Mesodermal cell (in vitro differentiated cells): Measurements from ENCODE around the gene GDAP2.

Experiments
- H3K27ac ChIP-seq: 2 replicates; pipeline ENCODE4 v1.7.0; 2013; ENCODE audit warnings: mild to moderate bottlenecking, low read depth, low read length, moderate library complexity; ENCODE audit not compliant: severe bottlenecking
- H3K36me3 ChIP-seq: 2 replicates; pipeline ENCODE4 v1.7.1; 2013; ENCODE audit warnings: mild to moderate bottlenecking, low read length, moderate library complexity; ENCODE audit not compliant: control insufficient read depth, insufficient read depth
- H3K4me1 ChIP-seq: one replicate; pipeline ENCODE4 v1.7.1; 2013; ENCODE audit warnings: mild to moderate bottlenecking, low read length; ENCODE audit not compliant: insufficient read depth, control insufficient read depth, poor library complexity, severe bottlenecking
- H3K4me3 ChIP-seq: 2 replicates; pipeline ENCODE4 v1.7.0; 2013; ENCODE audit warnings: low read length, control low read depth, mild to moderate bottlenecking; ENCODE audit not compliant: insufficient read depth, poor library complexity, severe bottlenecking; ENCODE audit errors: extremely low read depth
- H3K9me3 ChIP-seq: 2 replicates; pipeline ENCODE4 v1.7.1; 2013; ENCODE audit warnings: mild to moderate bottlenecking, low read length, moderate library complexity; ENCODE audit not compliant: control insufficient read depth
- WGBS, 2 experiments: methylation state at CpG; one replicate each; pipeline ENCODE4 v1.1.5; 2013; ENCODE audit warnings: missing lambda C conversion rate in 2 of 2; ENCODE audit not compliant: insufficient coverage in 2 of 2; 5-methylcytosine and 5-hydroxymethylcytosine counted together

The GDAP2 gene

DNA sequence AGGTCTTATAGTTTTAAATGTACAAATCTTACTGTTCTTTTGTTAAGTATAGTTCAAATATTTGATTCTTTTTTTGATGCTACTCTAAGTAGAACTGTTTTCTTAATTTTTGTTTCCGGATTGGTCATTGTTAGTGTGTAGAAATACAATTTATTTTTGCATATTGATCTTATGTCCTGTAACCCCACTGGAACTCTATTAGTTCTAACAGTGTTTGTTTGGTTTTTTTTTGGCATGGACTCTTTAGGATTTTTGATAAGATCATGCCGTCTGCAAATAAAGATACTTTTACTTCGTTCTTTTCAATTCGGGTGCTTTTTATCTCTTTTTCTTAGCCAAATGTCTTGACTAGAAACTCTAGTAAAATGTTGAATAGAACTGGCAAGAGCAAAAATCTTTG, 26.5 kb downstream of the GDAP2 start:
- H3K9me3 ChIP-seq = no peaks in the 10 kb centered on the region
- H3K4me1 ChIP-seq = no peaks in the 10 kb centered on the region
- no CpG with 5 or more reads among the region's 4 CpGs for WGBS, 2 experiments
- H3K36me3 ChIP-seq = peaks cover 53% of the 10 kb centered on the region
- no peak overlapping the region for H3K27ac ChIP-seq
- H3K4me3 ChIP-seq = no peak overlapping the region

DNA sequence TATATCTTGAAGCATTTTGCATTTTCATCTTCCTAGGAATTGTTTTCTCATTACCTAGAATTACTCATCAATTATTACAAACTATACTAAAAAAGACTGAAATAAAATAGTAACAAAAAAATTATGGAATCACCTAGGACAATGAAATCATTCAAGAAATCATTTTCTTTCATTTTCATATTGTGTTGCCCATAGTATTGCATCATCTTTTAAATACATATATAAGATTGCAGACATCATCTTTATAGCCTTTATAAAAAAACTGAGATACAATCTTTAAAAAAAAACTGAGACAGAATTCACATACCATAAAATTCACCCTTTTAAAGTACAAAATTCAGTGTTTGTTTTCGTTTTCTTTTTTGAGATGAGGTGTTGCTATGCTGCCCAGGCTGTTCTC, 29.6 kb downstream of the GDAP2 start:
- no CpG with 5 or more reads among the region's 1 CpG for WGBS, 2 experiments
- Histone ChIP-seq H3K27ac (no peak overlapping the region), H3K4me1 (no peaks in the 10 kb centered on the region), H3K36me3 (peaks cover 40% of the 10 kb centered on the region), H3K4me3 (no peak overlapping the region), H3K9me3 (no peaks in the 10 kb centered on the region)

DNA sequence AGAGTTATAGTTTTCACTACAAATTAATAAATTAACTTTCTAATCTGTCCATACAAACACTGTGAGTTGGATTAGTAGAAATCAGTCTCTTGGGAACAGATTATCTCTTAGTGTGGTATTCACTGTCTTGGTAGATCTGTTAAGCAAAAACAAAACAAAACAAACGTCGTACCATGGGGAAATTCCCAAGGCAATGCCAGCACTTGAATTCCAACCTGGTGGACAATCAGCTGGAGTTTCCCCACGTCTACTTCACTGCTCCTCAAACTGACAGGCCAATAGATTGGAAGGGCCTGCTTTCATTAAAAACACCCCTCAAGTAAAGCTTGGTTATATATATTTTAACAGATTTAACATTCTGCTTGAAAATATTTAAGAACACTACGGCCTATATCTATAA, 31.9 kb downstream of the GDAP2 start:
- Histone ChIP-seq H3K27ac (no peak overlapping the region), H3K4me1 (no peaks in the 10 kb centered on the region), H3K9me3 (no peaks in the 10 kb centered on the region), H3K4me3 (no peak overlapping the region), H3K36me3 (peaks cover 35% of the 10 kb centered on the region)
- 90 to 94% methylated on average over 2 of the region's 4 CpGs for WGBS, 2 experiments

DNA sequence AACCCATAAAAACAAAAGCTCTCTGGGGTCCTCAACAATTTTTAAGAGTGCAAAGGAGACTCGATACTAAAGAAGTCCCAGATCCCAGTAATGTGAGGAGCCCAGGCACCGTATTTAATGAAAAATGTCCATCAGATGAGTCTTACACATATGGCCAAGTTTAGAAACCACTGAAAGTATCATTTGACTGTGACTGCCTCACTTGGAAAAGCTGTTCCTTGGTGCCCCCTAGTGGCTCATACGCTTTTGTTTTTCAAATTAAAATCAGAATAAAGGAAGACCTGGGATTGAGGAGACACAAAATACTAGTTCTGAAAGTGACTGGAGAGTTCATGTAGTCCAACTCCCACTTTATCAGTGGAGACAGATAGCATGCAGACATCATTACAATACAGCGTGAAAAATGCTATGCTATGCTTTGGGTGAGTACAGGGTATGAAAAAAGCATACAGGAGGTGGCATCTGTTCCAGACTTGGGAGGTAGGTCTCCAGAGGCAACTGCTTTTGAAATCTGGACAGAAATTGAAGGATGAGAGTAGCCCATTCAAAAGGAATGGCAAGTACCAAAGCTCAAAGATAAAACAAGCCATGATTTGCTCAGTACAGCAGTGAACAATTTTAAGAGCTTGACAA, 33.8 kb downstream of the GDAP2 start:
- Histone ChIP-seq H3K27ac (no peak overlapping the region), H3K9me3 (no peaks in the 10 kb centered on the region), H3K36me3 (peaks cover 31% of the 10 kb centered on the region), H3K4me3 (no peak overlapping the region), H3K4me1 (no peaks in the 10 kb centered on the region)
- WGBS, 2 experiments = 20 to 25% methylated on average over 2 of the region's 4 CpGs

DNA sequence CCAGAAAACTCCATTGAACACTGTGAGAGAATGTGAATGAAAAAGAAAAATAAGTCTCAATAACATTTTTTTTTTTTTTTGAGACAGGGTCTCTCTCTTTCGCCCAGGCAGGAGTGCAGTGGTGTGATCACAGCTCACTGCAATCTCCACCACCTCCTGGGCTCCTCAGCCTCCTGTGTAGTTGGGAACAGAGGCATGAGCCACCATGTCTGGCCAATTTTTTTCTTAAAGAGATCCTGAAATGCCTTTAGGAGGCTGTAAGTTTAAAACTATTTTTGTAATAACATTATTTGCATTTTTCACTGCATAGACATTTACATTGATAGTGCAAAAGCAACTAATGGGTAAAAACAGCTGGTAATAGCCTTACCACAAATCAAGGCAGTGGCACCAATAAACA, 35.3 kb downstream of the GDAP2 start:
- Histone ChIP-seq H3K4me3 (no peak overlapping the region), H3K9me3 (no peaks in the 10 kb centered on the region), H3K4me1 (no peaks in the 10 kb centered on the region), H3K36me3 (peaks cover 27% of the 10 kb centered on the region), H3K27ac (no peak overlapping the region)
- WGBS, 2 experiments = no CpG with 5 or more reads among the region's 1 CpG

DNA sequence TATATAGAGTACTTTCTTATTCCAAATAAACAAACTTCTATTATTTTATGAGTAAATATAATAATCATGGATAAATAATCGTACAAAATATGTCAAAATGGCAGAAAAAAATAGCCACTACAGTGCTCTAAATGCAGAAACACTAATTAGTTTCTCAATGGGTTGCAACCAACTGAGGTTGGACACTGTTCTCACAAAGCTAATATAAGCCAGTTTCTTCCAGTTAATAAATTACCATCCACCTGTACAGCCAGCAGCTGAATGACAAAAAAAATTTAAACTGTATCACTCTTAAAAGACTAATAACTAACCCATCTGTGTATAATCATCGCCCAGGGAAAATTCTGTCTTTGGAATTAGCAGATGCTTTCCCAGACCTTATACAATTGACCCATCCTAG, 36.9 kb downstream of the GDAP2 start:
- H3K4me3 ChIP-seq = no peak overlapping the region
- 89% methylated on average over 1 of the region's 2 CpGs; no CpG with 5 or more reads in 1 of the 2 experiments for WGBS, 2 experiments
- H3K27ac ChIP-seq = no peak overlapping the region
- H3K4me1 ChIP-seq = no peaks in the 10 kb centered on the region
- H3K9me3 ChIP-seq = no peaks in the 10 kb centered on the region
- H3K36me3 ChIP-seq = peaks cover 15% of the 10 kb centered on the region

DNA sequence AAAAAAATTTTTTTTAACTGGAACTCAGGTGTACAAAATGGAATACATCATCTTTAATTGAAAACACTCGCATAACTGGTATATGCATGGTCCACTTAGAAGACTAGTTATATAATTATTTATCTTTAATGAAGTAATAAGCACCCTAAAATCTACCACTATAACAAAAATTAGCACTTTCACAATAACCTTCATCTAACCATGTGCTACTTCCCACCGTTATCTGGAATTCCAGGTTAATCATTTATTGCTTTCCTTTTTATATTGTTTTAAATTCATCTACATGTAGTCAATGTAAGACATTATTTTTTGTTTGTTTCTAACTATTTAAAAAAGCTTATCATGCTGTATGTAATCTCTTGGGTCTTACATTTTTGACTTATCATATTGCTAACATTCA, 39.0 kb downstream of the GDAP2 start:
- no CpG with 5 or more reads among the region's 2 CpGs for WGBS, 2 experiments
- Histone ChIP-seq H3K36me3 (peaks cover 4% of the 10 kb centered on the region), H3K4me1 (no peaks in the 10 kb centered on the region), H3K9me3 (no peaks in the 10 kb centered on the region), H3K27ac (no peak overlapping the region), H3K4me3 (no peak overlapping the region)

DNA sequence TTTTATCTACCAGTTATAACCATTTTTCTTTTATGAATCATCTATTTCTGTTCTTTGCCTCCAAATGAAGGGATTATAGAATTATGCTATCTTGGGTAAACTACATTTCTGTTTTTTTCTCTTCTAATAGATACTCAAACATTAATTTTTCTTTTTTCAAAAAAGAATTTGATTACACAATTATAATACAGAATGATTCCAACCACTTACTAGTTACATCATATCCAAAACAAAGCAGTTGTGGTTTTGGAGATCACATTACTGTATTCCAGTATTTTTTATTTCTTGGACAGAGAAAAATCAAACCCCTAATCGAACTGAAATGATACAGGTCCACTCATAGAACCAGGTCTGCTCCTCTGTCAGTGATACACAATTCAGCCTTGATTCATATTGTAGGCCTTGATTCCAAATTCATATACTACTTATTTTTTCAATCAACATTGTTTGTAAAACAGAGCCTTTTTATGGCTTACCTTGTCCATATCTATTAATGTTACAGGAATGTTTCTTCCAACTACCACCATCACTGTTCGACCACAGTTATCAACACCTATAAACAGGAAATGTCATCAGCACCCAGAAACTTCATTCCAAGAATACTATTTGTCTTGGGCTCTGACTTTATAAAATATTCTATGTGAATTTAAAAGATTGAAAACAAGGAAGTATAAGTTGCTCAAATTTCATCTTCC, 43.2 kb downstream of the GDAP2 start:
- no peaks in the 10 kb centered on the region for H3K4me1 ChIP-seq
- H3K9me3 ChIP-seq = no peaks in the 10 kb centered on the region
- H3K4me3 ChIP-seq = no peak overlapping the region
- 73 to 100% methylated on average over 1 of the region's 2 CpGs for WGBS, 2 experiments
- peaks cover 10% of the 10 kb centered on the region for H3K36me3 ChIP-seq
- H3K27ac ChIP-seq = no peak overlapping the region

DNA sequence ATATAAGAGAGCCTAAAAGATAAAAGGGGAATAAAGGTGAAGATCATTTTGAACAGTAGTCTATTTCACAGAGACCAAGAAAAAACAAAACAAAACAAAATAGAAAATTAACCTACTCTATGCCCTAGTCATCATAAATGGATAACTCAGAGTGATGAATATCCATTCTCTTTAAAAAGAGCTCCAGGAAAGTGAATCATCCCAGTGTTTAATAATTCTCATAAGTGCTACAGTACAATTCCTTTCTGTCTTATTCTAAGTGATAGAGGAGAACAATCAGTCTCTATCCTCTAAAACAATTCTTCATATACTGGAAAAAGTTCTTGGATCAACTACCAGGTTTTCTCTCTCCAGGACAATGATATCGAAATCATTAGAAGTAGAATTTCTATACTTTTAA, 45.8 kb downstream of the GDAP2 start:
- H3K4me1 ChIP-seq = no peaks in the 10 kb centered on the region
- no peaks in the 10 kb centered on the region for H3K9me3 ChIP-seq
- peaks cover 28% of the 10 kb centered on the region for H3K36me3 ChIP-seq
- no peak overlapping the region for H3K4me3 ChIP-seq
- no peak overlapping the region for H3K27ac ChIP-seq
- WGBS, 2 experiments = no CpG with 5 or more reads among the region's 1 CpG

DNA sequence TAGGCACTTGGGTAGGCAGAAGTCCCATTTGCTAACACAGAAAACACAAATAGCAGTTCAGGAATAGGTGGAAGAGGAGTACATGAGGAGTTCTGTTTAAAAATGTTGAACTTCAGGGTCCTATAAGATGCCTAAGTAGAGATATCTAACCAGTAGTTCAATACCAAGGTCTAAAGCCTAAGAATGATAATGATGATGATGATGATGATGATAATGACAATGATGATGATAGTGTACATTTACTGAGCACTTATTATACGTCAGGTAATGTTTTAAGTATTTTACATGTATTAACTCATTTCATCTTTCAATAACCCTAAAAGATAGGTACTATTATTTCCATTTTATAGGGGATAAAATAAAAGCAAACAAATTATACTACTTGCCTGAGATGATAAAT, 50.1 kb downstream of the GDAP2 start:
- Histone ChIP-seq H3K27ac (no peak overlapping the region), H3K9me3 (no peaks in the 10 kb centered on the region), H3K4me3 (no peak overlapping the region), H3K36me3 (peaks cover 60% of the 10 kb centered on the region), H3K4me1 (no peaks in the 10 kb centered on the region)
- WGBS, 2 experiments = no CpG with 5 or more reads among the region's 1 CpG

DNA sequence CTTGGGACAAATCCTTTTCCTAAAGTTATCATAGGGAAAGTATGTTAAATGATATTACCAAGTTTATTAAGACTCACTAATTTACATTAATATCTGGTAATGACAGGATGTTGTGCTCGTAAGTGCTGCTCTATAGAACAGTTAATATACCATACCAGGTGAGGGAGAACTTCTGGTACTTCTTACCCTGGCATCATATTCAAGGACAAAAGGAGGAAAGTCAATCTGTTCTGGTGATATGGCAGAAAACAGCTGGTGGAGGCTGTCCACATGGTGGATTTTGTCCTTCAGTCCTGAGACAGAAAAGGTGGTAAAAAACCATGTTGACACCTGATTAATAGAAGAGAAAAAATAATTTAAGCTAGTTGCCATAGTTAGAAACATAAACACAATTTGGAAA, 51.6 kb downstream of the GDAP2 start:
- Histone ChIP-seq H3K36me3 (peaks cover 58% of the 10 kb centered on the region), H3K9me3 (no peaks in the 10 kb centered on the region), H3K4me3 (no peak overlapping the region), H3K4me1 (no peaks in the 10 kb centered on the region), H3K27ac (no peak overlapping the region)
- WGBS, 2 experiments = no CpG with 5 or more reads among the region's 1 CpG
